Epidermal melanocyte (primary cell): Measurements from ENCODE around the gene RAB20.
"Not testable (repeated sequence)": the region's sequence is repeated elsewhere in the genome, so short reads cannot be mapped to it uniquely, and the experiment has no call there.

Experiments
- DNase-seq: peaks from one replicate; pipeline ENCODE4 v3.0.0; 2011; ENCODE audit warnings: low spot score; ENCODE audit not compliant: insufficient read length

RAB20 gene

GRCh38 chr13:110492679-110493593 lies 68.6 kb downstream of the RAB20 start:
- no peak for DNase-seq

GRCh38 chr13:110491869-110492678 lies 69.4 kb downstream of the RAB20 start:
- no peak for DNase-seq

- no peak for DNase-seq
Measured at GRCh38 chr13:110490009-110490770, 71.3 kb downstream of the RAB20 start.

- not testable (repeated sequence) for DNase-seq
Measured at GRCh38 chr13:110486880-110487279, 74.6 kb downstream of the RAB20 start.

- no peak for DNase-seq
Measured at GRCh38 chr13:110486061-110486715, 75.3 kb downstream of the RAB20 start.

- no peak for DNase-seq
Measured at GRCh38 chr13:110485604-110486003, 75.9 kb downstream of the RAB20 start.

GRCh38 chr13:110484290-110485048 lies 77.1 kb downstream of the RAB20 start:
- DNase-seq, result no peak

- DNase-seq, result no peak
Measured at GRCh38 chr13:110483386-110483968, 78.0 kb downstream of the RAB20 start.

GRCh38 chr13:110480161-110480560 lies 81.4 kb downstream of the RAB20 start:
- DNase-seq, result no peak

GRCh38 chr13:110479648-110480047 lies 81.9 kb downstream of the RAB20 start:
- no peak for DNase-seq

GRCh38 chr13:110479215-110479545 lies 82.3 kb downstream of the RAB20 start:
- no peak for DNase-seq

- no peak for DNase-seq
Measured at GRCh38 chr13:110478405-110479214, 82.9 kb downstream of the RAB20 start.

- no peak for DNase-seq
Measured at GRCh38 chr13:110477706-110478245, 83.7 kb downstream of the RAB20 start.

- DNase-seq, result no peak
Measured at GRCh38 chr13:110476220-110476617, 85.3 kb downstream of the RAB20 start.

GRCh38 chr13:110475550-110476219 lies 85.8 kb downstream of the RAB20 start:
- no peak for DNase-seq

- no peak for DNase-seq
Measured at GRCh38 chr13:110475117-110475516, 86.4 kb downstream of the RAB20 start.

- DNase-seq, result no peak
Measured at GRCh38 chr13:110474713-110475112, 86.8 kb downstream of the RAB20 start.
